Astrocyte (in vitro differentiated cells and primary cell): ENCODE measurements around the gene CLCN1. TPM values are rescaled to one million over a fixed set of nuclear protein-coding genes. Genes with fewer than 3 reads are reported as not detected.

Experiments
- DNase-seq: peaks from one replicate; pipeline ENCODE4 v3.0.0-alpha.2; 2010; ENCODE audit warnings: low read depth
- FAIRE-seq: peaks from 2 replicates; lab custom pipeline; 2011; peaks lifted over from hg19 to GRCh38; lab: Jason Lieb, UNC
- H2AFZ ChIP-seq: 2 replicates; pipeline ENCODE4 v1.6.0; 2012; ENCODE audit warnings: low read depth, low read length, inconsistent platforms
- H3K27ac ChIP-seq: 2 replicates; pipeline ENCODE4 v1.5.1; 2011; ENCODE audit warnings: low read depth, low read length, inconsistent platforms
- H3K27me3 ChIP-seq: 2 replicates; pipeline ENCODE4 v1.6.0; 2011; ENCODE audit warnings: low read length, inconsistent platforms; ENCODE audit not compliant: insufficient read depth
- H3K36me3 ChIP-seq: 2 replicates; pipeline ENCODE4 v1.5.1; 2011; ENCODE audit warnings: low read length, inconsistent platforms; ENCODE audit not compliant: insufficient read depth
- H3K4me1 ChIP-seq: 2 replicates; pipeline ENCODE4 v1.5.1; 2011; ENCODE audit warnings: low read length, inconsistent platforms; ENCODE audit not compliant: insufficient read depth
- H3K4me2 ChIP-seq: 2 replicates; pipeline ENCODE4 v1.6.0; 2012; ENCODE audit warnings: low read length, inconsistent platforms
- H3K4me3 ChIP-seq: 2 replicates; pipeline ENCODE4 v1.5.1; 2011; ENCODE audit warnings: low read depth, mild to moderate bottlenecking, low read length, inconsistent platforms; ENCODE audit not compliant: insufficient read depth
- H3K79me2 ChIP-seq: 2 replicates; pipeline ENCODE4 v1.6.0; 2012; ENCODE audit warnings: mild to moderate bottlenecking, low read length, inconsistent platforms; ENCODE audit not compliant: insufficient read depth
- H3K9ac ChIP-seq: 2 replicates; pipeline ENCODE4 v1.6.0; 2012; ENCODE audit warnings: mild to moderate bottlenecking, low read length, inconsistent platforms
- H3K9me3 ChIP-seq: 2 replicates; pipeline ENCODE4 v1.5.1; 2012; ENCODE audit warnings: low read depth, mild to moderate bottlenecking, low read length, inconsistent platforms; ENCODE audit not compliant: insufficient read depth
- H4K20me1 ChIP-seq: 2 replicates; pipeline ENCODE4 v1.6.0; 2012; ENCODE audit warnings: low read length, inconsistent platforms; ENCODE audit not compliant: insufficient read depth
- H3K27ac Mint-ChIP-seq: one replicate; pipeline ENCODE4 v1.8.0; 2021; ENCODE audit warnings: mild to moderate bottlenecking, mixed read lengths; ENCODE audit not compliant: unreplicated experiment
- H3K27me3 Mint-ChIP-seq: one replicate; pipeline ENCODE4 v1.8.0; 2021; ENCODE audit warnings: low read depth, mixed read lengths; ENCODE audit not compliant: unreplicated experiment
- H3K36me3 Mint-ChIP-seq: one replicate; pipeline ENCODE4 v1.8.0; 2021; ENCODE audit warnings: low read depth, mixed read lengths; ENCODE audit not compliant: unreplicated experiment
- H3K4me1 Mint-ChIP-seq: one replicate; pipeline ENCODE4 v1.8.0; 2021; ENCODE audit warnings: low read depth, mixed read lengths; ENCODE audit not compliant: unreplicated experiment
- H3K4me3 Mint-ChIP-seq: one replicate; pipeline ENCODE4 v1.8.0; 2021; ENCODE audit warnings: mild to moderate bottlenecking, moderate library complexity, mixed read lengths; ENCODE audit not compliant: unreplicated experiment
- H3K9me3 Mint-ChIP-seq: one replicate; pipeline ENCODE4 v1.8.0; 2021; ENCODE audit warnings: mild to moderate bottlenecking, mixed read lengths; ENCODE audit not compliant: unreplicated experiment
- EZH2 ChIP-seq: IDR thresholded peaks from 2 replicates; pipeline ENCODE4 v1.6.1; 2012; ENCODE audit warnings: mild to moderate bottlenecking, low read length, inconsistent platforms; ENCODE audit not compliant: insufficient read depth
- total RNA-seq: library from RNA; stranded (reverse); gene quantifications from 2 replicates; pipeline ENCODE4 v1.2.1, GENCODE V29; 2021
- TF ChIP-seq, protein P1 (sequence below): IDR thresholded peaks from 2 replicates; pipeline ENCODE4 v1.5.1; 2011; ENCODE audit warnings: low read depth, mild to moderate bottlenecking, inconsistent platforms, low read length, moderate library complexity; ENCODE audit not compliant: insufficient read depth

The CLCN1 gene
- total RNA-seq, 1 donor from 2014 or later: not detected

DNA sequence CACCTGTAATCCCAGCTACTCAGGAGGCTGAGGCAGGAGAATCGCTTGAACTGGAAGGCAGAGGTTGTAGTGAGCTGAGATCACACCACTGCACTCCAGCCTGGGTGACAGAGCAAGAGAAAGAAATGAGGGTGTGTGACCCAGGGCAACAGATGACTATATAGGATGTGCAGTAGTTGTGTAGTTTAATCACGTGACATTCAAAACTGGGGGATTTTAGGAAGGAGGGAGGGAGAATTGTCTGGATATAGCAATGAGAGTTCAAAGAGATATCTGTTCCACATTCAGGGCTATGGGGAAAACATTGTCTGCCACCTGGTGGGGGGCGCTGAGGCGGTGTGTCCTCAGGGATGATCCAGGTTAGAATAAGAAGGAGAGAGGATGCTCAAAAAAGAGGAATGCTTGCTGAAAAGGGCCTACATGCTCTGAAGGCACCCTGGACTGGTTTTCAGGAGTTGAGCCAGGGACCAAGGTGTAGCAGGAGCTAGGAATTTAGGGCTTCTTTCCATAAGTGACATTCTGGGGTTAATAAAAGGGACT lies 57.4 kb downstream of the CLCN1 start:
- TF ChIP-seq, protein P1, sequence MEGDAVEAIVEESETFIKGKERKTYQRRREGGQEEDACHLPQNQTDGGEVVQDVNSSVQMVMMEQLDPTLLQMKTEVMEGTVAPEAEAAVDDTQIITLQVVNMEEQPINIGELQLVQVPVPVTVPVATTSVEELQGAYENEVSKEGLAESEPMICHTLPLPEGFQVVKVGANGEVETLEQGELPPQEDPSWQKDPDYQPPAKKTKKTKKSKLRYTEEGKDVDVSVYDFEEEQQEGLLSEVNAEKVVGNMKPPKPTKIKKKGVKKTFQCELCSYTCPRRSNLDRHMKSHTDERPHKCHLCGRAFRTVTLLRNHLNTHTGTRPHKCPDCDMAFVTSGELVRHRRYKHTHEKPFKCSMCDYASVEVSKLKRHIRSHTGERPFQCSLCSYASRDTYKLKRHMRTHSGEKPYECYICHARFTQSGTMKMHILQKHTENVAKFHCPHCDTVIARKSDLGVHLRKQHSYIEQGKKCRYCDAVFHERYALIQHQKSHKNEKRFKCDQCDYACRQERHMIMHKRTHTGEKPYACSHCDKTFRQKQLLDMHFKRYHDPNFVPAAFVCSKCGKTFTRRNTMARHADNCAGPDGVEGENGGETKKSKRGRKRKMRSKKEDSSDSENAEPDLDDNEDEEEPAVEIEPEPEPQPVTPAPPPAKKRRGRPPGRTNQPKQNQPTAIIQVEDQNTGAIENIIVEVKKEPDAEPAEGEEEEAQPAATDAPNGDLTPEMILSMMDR: no peak
- TF ChIP-seq EZH2: no peak
- no peak overlapping the region for H3K4me3 ChIP-seq
- FAIRE-seq: no peak
- peaks cover 3% of the 10 kb centered on the region for H3K9me3 Mint-ChIP-seq
- no peak overlapping the region for H3K27ac ChIP-seq
- no peaks in the 10 kb centered on the region for H3K27me3 ChIP-seq
- peaks cover 14% of the 10 kb centered on the region for H3K79me2 ChIP-seq
- H3K27ac Mint-ChIP-seq: no peak overlapping the region
- H3K27me3 Mint-ChIP-seq: no peaks in the 10 kb centered on the region
- DNase-seq: no peak
- H3K9me3 ChIP-seq: no peaks in the 10 kb centered on the region
- no peak overlapping the region for H3K9ac ChIP-seq
- H3K36me3 Mint-ChIP-seq: no peaks in the 10 kb centered on the region
- peaks cover 20% of the 10 kb centered on the region for H3K4me1 ChIP-seq
- H3K4me2 ChIP-seq: no peak overlapping the region
- H2AFZ ChIP-seq: no peak overlapping the region
- no peaks in the 10 kb centered on the region for H3K36me3 ChIP-seq
- H3K4me3 Mint-ChIP-seq: no peak overlapping the region
- no peaks in the 10 kb centered on the region for H4K20me1 ChIP-seq
- peaks cover 24% of the 10 kb centered on the region for H3K4me1 Mint-ChIP-seq

- Mint-ChIP-seq H3K27me3 (no peaks in the 10 kb centered on the region), H3K27ac (no peak overlapping the region), H3K4me3 (no peak overlapping the region), H3K9me3 (peaks cover 3% of the 10 kb centered on the region), H3K4me1 (peaks cover 33% of the 10 kb centered on the region), H3K36me3 (no peaks in the 10 kb centered on the region)
- DNase-seq (no peak), FAIRE-seq (no peak)
- TF ChIP-seq EZH2: no peak
- TF ChIP-seq, protein P1: no peak
- no peak overlapping the region for H2AFZ ChIP-seq
- peaks cover 26% of the 10 kb centered on the region for H3K79me2 ChIP-seq
- H3K4me1 ChIP-seq: peaks cover 27% of the 10 kb centered on the region
- H3K9me3 ChIP-seq: no peaks in the 10 kb centered on the region
- no peaks in the 10 kb centered on the region for H4K20me1 ChIP-seq
- no peaks in the 10 kb centered on the region for H3K27me3 ChIP-seq
- H3K4me2 ChIP-seq: no peak overlapping the region
- H3K27ac ChIP-seq: no peak overlapping the region
- H3K9ac ChIP-seq: no peak overlapping the region
- no peak overlapping the region for H3K4me3 ChIP-seq
- no peaks in the 10 kb centered on the region for H3K36me3 ChIP-seq
These were observed 58.6 kb downstream of the CLCN1 start for GRCh38 chr7:143374561-143374960.

GRCh38 chr7:143375298-143376034 lies 59.6 kb downstream of the CLCN1 start:
- no peaks in the 10 kb centered on the region for H3K36me3 ChIP-seq
- H3K9me3 ChIP-seq: no peaks in the 10 kb centered on the region
- Mint-ChIP-seq H3K36me3 (no peaks in the 10 kb centered on the region), H3K27me3 (no peaks in the 10 kb centered on the region), H3K4me1 (peaks cover 27% of the 10 kb centered on the region), H3K27ac (no peak overlapping the region), H3K4me3 (no peak overlapping the region), H3K9me3 (peaks cover 3% of the 10 kb centered on the region)
- H3K79me2 ChIP-seq: peaks cover 35% of the 10 kb centered on the region
- no peak overlapping the region for H3K9ac ChIP-seq
- no peak for FAIRE-seq
- H3K4me3 ChIP-seq: no peak overlapping the region
- H4K20me1 ChIP-seq: no peaks in the 10 kb centered on the region
- DNase-seq: no peak
- no peaks in the 10 kb centered on the region for H3K27me3 ChIP-seq
- no peak overlapping the region for H2AFZ ChIP-seq
- H3K27ac ChIP-seq: no peak overlapping the region
- peaks cover 25% of the 10 kb centered on the region for H3K4me1 ChIP-seq
- no peak for TF ChIP-seq EZH2
- TF ChIP-seq, protein P1: no peak
- H3K4me2 ChIP-seq: peak overlapping the region; percentile 35
